ENCODE data around the gene NLRP3.

The NLRP3 gene

DNA sequence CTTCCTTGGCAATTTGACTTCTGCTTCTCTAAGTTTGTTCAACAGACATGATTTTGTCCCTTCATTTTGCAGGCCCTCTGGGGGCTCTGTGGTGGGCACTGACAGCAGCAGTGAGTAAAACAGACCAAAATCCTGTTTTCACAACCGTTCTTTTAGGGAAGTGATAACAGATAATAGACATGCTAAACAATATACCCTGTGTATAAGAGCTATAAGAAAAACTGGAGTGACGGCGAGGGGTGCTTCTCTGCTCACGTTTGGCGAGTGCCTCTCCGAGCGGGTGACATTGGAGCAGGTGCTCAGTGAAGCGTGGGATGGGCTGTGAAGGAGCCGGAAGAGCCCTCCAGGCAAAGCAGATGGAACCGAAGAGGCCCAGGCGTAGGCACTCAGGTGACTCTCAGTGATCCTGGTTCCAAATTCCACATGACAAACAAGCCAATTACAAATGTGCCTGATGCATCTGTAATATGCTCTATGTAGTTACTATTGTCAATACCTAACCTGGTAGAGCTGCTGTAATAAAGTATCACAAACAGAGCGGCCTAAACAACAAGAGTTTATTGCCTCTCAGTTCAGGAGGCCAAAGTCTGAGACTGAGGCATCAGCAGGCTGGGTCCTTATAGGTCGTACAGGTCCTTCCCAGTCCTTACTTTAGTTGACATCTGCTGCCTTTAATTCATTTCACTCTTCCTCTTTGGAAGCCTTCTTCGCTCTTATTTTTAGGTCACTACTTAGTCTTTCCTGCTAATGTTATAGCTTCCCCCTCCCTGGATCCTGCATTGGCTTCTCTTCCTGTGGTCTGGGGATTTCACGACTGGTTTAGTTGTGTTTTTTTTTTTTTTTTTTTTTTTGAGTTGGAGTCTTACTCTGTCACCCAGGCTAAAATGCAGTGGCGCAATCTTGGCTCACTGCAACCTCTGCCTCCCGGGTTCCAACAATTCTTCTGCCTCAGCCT, 21.9 kb downstream of the NLRP3 start:
- DNase-seq (ENCODE audit: low read depth in 2 of 2): no peak

DNA sequence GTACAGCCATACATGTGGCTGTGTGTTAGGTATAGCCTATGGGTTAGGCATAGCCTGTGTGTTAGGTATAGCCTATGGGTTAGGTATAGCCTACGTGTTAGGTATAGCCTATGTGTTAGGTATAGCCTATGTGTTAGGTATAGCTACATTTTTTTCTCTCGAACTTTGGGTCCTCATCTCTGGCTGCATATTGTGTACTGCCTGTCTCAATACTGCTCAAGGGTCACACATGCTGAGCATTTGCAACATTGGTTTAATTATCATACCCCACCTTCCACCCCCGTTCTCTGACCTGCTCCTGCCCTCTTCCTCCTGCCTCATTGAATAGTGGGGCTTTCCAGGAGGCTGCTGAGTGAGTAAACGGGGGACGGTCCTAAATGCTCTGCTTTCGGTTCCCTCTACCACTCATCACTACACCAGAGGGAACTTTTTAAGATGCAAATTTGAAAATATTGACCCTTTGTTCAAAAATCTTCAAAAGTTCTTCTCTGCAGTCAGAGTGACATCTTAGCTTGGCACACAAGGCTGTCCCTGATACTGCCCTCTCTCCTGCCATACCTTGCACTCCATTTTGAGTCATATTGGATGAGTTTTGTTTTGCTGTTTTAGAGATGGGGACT, 24.1 kb downstream of the NLRP3 start:
- no peak for DNase-seq (ENCODE audit: low read depth in 2 of 2)

- DNase-seq (ENCODE audit: low read depth in 2 of 2): no peak
These were observed 25.6 kb downstream of the NLRP3 start for GRCh38 chr1:247441606-247442005.

GRCh38 chr1:247442164-247442563, 26.2 kb downstream of the NLRP3 start:
- DNase-seq (ENCODE audit: low read depth in 2 of 2): no peak

DNA sequence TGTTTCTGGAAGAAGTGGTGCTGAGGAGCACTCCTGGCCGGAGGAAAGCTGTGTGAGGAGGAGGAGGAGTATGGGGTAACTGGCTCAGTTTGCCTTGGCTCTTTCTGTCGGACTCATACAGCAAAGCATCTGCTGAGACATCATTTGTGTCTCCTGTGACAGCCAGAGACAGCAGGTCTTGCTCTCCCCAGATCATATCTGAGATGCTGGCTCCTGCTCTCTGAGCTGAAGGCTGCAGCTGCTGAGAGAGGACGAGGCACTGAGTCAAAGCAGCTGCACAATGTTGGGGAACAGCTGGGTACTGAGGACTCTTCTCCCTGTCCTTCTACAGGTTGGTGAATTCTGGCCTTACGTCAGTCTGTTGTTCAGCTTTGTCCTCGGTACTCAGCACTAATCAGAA, 27.7 kb downstream of the NLRP3 start:
- no peak for DNase-seq (ENCODE audit: low read depth in 2 of 2)

DNA sequence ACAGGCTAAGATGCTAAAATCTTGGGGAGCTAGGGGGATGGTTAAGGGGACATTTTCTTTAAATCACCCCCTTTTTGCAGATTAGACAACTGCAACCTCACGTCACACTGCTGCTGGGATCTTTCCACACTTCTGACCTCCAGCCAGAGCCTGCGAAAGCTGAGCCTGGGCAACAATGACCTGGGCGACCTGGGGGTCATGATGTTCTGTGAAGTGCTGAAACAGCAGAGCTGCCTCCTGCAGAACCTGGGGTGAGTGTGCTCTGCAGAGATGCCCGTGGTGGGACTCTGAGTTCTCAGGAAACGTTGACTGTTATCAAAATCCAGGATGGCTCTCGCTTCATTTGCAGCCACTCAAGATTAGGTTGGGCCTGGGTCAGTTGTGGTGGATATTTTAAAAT, 28.6 kb downstream of the NLRP3 start:
- DNase-seq (ENCODE audit: low read depth in 2 of 2): no peak

DNA sequence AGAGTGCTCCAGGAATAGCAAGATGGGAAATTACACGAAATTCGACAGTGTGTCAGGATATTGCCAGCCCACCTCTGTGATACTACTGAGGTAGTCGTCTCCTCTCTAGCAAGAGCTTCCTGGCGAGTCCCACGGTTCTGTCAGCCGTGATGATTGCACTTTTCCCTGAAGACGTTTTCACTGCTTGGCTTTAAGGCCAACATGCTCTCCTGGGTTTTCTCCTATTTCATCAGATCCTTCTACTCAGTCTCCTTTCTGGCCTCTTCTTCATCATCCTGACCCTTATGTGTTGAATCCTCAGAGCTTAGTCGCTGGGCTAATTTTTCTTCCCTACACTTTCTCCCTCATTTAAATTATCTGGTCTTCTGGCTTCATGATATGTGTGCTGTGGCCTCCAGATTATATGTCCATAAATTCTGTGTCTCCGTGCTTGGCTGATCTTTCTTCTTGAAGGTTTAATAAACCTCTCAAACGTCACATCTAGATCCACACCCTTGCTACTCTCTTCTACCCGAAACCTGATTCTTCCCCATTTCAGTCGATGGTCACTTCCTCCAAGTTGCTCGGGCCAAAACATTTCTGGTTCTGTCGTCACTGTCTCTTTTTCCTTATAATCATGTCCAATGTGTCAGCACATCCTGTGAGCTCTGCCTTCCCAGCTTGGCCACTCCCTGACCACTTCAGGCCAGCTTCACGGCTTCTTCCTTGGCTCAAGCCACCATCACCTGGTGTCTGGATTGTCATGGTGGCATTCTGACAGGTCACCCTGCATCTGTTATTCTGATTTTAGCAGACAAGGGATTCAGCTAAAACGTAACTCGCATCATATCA, 29.8 kb downstream of the NLRP3 start:
- no peak for DNase-seq (ENCODE audit: low read depth in 2 of 2)

DNA sequence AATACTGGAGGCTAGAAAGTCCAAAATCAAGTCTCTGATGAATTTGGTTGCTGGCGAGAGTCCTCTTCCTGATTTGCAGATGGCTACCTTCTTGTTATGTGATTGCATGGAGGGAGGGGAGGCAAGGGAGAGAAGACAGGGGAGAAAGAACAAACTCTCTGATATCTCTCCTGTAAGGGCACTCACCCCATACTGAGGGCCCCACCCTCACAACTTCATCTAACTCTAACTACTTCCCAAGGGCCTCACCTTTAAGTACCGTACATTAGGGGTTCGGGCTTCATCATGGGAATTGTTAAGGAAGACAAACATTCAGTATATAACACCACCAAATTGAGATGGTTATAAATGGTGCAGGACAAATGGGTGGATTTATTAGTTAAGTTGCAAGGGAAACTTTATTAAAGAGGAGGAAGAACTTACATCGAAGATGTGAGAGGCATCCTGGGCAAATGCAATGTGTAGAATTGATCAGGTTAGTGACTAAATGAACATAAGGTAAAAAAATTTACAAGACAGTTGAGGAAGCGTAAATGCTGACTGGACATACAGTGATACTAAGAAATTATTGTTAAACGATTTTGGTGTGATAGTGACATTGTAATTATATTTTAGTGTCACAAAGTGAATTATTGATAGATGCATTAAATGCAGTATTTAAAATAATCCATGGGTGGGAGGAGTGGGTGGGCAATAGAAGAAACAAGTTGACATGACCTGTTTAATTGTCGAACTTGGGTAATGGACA, 31.4 kb downstream of the NLRP3 start:
- DNase-seq (ENCODE audit: low read depth in 2 of 2): no peak

GRCh38 chr1:247448107-247448791, 32.3 kb downstream of the NLRP3 start:
- peak; percentile 8 to 19 for DNase-seq (ENCODE audit: low read depth in 2 of 2)

- DNase-seq (ENCODE audit: low read depth in 2 of 2): no peak
These were observed 35.5 kb downstream of the NLRP3 start for GRCh38 chr1:247451388-247452010.

- DNase-seq (ENCODE audit: low read depth in 2 of 2): no peak
These were observed 36.6 kb downstream of the NLRP3 start for GRCh38 chr1:247452447-247453039.

DNA sequence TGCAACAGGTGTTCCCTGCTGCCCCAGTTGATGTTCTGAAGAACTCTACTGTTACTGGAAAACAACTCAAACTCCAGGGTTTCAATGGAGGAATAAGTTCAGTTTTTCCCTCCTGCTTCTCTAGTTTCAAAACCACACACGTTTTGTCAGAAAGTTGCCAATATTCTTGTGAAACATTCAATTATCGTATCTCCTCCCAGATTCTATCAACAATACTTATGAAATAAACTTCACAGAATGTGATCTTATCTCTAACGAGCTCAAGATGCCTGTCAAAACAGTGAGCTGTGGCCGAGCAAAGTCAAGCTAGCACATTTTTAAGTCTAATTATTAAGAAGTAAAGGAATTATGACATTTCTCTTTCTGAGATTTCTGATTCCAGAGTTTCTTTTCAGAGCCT, 37.3 kb downstream of the NLRP3 start:
- DNase-seq (ENCODE audit: low read depth in 2 of 2): no peak

DNA sequence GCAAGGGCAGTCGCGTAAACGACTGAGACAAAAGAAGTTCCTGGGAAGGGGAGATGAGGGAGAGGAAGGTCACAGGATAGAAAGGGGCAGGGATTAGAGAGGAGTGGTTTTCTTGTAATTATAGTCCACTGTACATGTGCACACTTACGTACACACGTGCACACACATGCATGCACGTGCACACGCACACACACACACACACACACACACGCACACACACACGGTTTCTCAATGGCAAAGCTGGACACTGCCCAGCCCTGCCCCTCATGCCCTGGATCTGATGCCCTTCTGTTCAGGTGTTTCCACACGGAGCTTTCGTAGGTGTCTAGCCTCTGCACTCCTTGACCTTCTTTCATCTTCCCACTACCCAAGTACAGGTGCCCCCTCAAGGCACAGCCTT, 38.0 kb downstream of the NLRP3 start:
- DNase-seq (ENCODE audit: low read depth in 2 of 2): no peak

DNA sequence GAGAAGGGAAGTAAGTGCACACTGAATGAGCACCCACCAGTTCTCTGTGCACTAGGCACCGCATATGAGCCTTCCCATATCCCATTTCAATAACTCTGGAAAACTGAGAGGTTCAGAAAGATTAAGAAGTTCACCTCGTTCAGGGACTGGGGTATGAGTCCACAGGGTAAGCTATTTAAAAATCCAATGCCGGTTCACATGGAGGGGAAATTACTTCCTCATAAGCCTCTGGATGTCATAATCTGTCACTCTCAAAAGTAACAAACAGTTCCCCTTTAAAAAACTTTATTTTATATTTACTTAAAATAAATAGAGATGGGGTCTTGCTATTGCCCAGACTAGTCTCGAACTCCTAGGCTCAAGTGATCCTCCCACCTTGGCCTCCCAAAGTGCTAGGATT, 40.0 kb downstream of the NLRP3 start:
- no peak for DNase-seq (ENCODE audit: low read depth in 2 of 2)

DNA sequence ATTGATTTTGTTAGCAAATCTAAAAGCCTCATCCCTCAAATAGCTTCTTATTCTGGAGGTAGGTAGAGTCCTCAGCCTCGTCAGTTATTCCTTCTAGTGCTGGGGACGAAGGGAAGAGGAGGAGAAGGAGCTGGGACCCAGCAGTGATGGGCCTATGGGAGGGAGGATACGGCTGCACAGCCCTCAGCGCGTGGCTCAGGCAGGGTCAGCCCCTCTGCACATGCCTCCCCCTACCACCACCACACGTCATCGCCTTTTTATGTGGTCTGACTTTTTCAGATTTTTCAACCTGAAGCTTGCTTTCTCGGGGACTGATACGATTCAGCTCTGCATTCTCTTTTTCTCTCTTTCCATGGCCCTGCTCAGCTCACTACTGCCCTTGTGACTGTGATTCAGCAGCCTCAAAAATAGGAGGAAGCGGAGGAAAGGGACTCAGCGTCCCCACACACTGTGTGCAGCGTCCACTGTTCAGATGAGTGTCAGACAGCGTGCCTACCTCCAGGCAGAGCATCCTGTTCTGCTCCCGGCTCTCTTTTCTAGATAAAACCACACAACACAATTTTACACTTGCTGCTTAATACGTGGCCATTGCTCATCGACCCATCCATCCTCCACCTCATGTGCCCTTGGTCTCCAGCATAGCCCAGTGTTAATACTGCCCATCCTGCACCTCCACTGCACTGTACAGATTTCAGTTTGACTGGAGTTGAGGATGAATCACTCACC, 41.1 kb downstream of the NLRP3 start:
- DNase-seq (ENCODE audit: low read depth in 2 of 2): no peak

DNA sequence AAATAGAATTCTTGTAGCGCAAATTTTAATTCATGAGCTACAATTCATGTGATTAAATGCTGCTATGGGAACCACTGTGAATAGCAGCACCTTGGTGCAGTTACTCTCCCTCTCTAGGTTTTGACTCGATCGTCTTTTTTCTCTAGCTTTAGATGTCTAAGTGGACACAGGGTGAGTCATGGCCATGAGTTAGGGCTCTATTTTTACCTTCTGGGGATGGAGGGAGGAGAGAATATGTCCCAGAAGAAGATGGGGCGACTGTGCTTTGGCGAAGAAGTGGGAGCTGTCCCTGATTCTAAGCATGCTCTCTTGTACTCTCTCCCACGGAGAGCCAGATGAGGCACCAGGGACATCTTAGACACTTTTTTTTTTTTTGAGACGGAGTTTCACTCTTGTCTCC, 43.5 kb downstream of the NLRP3 start:
- no peak for DNase-seq (ENCODE audit: low read depth in 2 of 2)

DNA sequence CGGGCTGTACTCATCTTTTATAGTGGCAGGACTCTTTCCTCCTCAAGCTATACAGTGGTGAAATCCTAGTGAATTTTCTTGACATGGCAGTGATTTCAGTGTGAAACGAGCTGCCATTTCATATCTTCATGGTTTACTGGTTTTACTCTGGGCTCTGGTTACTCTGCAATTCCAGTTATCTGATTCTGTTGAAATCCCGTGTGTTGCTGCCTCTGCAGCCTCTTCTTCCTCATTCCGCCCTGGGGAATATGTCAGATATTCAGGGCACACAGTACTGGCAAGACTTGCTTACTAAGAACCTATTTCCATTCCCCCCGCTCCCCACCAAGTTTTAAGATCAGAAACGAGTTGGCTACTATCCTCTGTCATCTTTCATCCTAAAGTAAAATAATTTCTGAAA, 49.8 kb downstream of the NLRP3 start:
- no peak for DNase-seq (ENCODE audit: low read depth in 2 of 2)

GRCh38 chr1:247467129-247467528, 51.2 kb downstream of the NLRP3 start:
- no peak for DNase-seq (ENCODE audit: low read depth in 2 of 2)

- DNase-seq (ENCODE audit: low read depth in 2 of 2): no peak
These were observed 52.6 kb downstream of the NLRP3 start for GRCh38 chr1:247468481-247469140.

Data from stimulated activated CD4-positive, alpha-beta T cell treated with anti-CD3 and anti-CD28 coated beads, Interleukin-1b, Interleukin-23, amount 100 ng/mL, for 4 hours (primary cell).